ENCODE results near the gene HNF4A. TPM values are rescaled to one million over a fixed set of nuclear protein-coding genes. Genes with fewer than 3 reads are reported as not detected.

HNF4A gene
- total and polyA plus RNA-seq, 2 of the 13 experiments (the other 11 are each of a cell fraction or from before 2014, with no cell fraction given) = 80.9 to 169 TPM

DNA sequence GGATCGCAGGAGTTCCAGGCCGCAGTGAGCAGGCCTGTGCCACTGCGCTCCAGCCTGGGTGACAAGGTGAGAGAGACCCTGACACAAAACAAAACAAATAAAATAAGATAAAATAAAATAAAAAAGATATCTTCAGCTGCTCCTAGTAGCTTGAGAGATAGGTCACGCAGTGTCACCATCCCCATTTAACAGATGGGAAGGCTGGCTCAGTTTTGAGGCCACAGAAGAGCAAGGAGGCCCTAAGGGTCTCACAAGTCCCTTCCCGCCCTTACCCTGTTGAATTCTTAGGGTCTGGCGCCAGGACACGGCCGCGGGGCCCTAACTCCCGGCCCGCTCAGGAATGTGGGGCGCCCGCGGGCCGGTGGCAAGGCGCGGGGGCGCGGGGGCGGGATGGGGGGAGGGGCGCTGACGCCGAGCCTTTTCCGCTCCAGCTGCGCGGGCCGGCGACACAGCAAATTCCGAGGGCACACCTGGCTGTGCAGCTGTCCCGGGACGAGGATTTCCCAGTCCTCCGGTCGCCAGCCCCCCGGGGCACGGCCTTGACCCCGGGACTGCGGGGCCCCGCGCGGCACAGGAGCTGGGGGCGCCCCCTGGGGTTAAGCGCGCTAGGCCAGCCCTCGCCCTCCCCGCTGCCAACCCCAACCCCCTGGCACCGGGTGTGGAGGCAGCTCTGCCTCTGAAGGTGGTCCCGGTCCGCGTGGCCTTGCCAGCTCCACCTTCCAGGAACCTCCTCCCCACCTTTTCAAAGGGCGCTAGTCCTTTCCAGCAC, 28.9 kb upstream of the HNF4A start (continued):
- TF ChIP-seq PHF5A (CRISPR knock-in tag; IDR thresholded peaks at IDR 0.05; ENCODE audit: low read depth, unreplicated experiment) (no peak), ZNF530 (CRISPR knock-in tag; IDR thresholded peaks at IDR 0.05; ENCODE audit: low read depth) (no peak), HOXA9 (CRISPR knock-in tag; IDR thresholded peaks at IDR 0.05; ENCODE audit: borderline replicate concordance) (0 out of 2 replicates have a peak, but pooled peaks have one; percentile 60), ZNF703 (CRISPR knock-in tag; IDR thresholded peaks at IDR 0.05; ENCODE audit: borderline replicate concordance) (0 out of 2 replicates have a peak, but pooled peaks have one; percentile 52), TEAD2 (CRISPR knock-in tag; IDR thresholded peaks at IDR 0.05) (no peak), HES4 (CRISPR knock-in tag; IDR thresholded peaks at IDR 0.05; ENCODE audit: borderline replicate concordance) (no peak), ZNF44 (CRISPR knock-in tag; IDR thresholded peaks at IDR 0.05) (no peak), RXRA (CRISPR knock-in tag; IDR thresholded peaks at IDR 0.05) (peak; percentile 83), ZBTB7B (CRISPR knock-in tag; IDR thresholded peaks at IDR 0.05) (peak; percentile 96), HCFC1 (IDR thresholded peaks at IDR 0.05; ENCODE audit: low read depth, low read length) (no peak), HOXD1 (CRISPR knock-in tag; IDR thresholded peaks at IDR 0.05) (no peak), SIN3A (IDR thresholded peaks at IDR 0.05; ENCODE audit: borderline replicate concordance, low read depth, low read length) (no peak), PTBP1 (IDR thresholded peaks at IDR 0.05; ENCODE audit: low read depth, low read length, poor library complexity, severe bottlenecking) (no peak), ZNF143 (CRISPR knock-in tag; IDR thresholded peaks at IDR 0.05) (no peak), IKZF4 (CRISPR knock-in tag; IDR thresholded peaks at IDR 0.05; ENCODE audit: borderline replicate concordance, low read depth, not compliant biosample characterization) (no peak), ATM (IDR thresholded peaks at IDR 0.05; ENCODE audit: borderline replicate concordance) (no peak), HNF4A (CRISPR knock-in tag; IDR thresholded peaks at IDR 0.05) (peak; percentile 69), ZNF10 (CRISPR knock-in tag; IDR thresholded peaks at IDR 0.05; ENCODE audit: borderline replicate concordance, low read depth) (no peak), ZSCAN30 (CRISPR knock-in tag; IDR thresholded peaks at IDR 0.05) (no peak), JDP2 (CRISPR knock-in tag; IDR thresholded peaks at IDR 0.05; ENCODE audit: borderline replicate concordance) (no peak), ZMYM4 (CRISPR knock-in tag; IDR thresholded peaks at IDR 0.05) (peak; percentile 77; the same call in 1 of the 2 replicates), SETDB1 (CRISPR knock-in tag; IDR thresholded peaks at IDR 0.05; ENCODE audit: borderline replicate concordance) (no peak)
- TF ChIP-seq, protein P1, sequence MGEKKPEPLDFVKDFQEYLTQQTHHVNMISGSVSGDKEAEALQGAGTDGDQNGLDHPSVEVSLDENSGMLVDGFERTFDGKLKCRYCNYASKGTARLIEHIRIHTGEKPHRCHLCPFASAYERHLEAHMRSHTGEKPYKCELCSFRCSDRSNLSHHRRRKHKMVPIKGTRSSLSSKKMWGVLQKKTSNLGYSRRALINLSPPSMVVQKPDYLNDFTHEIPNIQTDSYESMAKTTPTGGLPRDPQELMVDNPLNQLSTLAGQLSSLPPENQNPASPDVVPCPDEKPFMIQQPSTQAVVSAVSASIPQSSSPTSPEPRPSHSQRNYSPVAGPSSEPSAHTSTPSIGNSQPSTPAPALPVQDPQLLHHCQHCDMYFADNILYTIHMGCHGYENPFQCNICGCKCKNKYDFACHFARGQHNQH (CRISPR knock-in tag; IDR thresholded peaks at IDR 0.05) = no peak
- TF ChIP-seq, protein P2, sequence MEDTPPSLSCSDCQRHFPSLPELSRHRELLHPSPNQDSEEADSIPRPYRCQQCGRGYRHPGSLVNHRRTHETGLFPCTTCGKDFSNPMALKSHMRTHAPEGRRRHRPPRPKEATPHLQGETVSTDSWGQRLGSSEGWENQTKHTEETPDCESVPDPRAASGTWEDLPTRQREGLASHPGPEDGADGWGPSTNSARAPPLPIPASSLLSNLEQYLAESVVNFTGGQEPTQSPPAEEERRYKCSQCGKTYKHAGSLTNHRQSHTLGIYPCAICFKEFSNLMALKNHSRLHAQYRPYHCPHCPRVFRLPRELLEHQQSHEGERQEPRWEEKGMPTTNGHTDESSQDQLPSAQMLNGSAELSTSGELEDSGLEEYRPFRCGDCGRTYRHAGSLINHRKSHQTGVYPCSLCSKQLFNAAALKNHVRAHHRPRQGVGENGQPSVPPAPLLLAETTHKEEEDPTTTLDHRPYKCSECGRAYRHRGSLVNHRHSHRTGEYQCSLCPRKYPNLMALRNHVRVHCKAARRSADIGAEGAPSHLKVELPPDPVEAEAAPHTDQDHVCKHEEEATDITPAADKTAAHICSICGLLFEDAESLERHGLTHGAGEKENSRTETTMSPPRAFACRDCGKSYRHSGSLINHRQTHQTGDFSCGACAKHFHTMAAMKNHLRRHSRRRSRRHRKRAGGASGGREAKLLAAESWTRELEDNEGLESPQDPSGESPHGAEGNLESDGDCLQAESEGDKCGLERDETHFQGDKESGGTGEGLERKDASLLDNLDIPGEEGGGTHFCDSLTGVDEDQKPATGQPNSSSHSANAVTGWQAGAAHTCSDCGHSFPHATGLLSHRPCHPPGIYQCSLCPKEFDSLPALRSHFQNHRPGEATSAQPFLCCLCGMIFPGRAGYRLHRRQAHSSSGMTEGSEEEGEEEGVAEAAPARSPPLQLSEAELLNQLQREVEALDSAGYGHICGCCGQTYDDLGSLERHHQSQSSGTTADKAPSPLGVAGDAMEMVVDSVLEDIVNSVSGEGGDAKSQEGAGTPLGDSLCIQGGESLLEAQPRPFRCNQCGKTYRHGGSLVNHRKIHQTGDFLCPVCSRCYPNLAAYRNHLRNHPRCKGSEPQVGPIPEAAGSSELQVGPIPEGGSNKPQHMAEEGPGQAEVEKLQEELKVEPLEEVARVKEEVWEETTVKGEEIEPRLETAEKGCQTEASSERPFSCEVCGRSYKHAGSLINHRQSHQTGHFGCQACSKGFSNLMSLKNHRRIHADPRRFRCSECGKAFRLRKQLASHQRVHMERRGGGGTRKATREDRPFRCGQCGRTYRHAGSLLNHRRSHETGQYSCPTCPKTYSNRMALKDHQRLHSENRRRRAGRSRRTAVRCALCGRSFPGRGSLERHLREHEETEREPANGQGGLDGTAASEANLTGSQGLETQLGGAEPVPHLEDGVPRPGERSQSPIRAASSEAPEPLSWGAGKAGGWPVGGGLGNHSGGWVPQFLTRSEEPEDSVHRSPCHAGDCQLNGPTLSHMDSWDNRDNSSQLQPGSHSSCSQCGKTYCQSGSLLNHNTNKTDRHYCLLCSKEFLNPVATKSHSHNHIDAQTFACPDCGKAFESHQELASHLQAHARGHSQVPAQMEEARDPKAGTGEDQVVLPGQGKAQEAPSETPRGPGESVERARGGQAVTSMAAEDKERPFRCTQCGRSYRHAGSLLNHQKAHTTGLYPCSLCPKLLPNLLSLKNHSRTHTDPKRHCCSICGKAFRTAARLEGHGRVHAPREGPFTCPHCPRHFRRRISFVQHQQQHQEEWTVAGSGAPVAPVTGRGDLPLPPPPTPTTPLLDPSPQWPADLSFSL (CRISPR knock-in tag; IDR thresholded peaks at IDR 0.05) = no peak
